Hematopoietic multipotent progenitor cell treated with erythropoietin and hydrocortisone succinate and interleukin-3 and kit ligand, for 15 days (in vitro differentiated cells): ENCODE results near the gene HCLS1.
"Not testable (repeated sequence)": the region's sequence is repeated elsewhere in the genome, so short reads cannot be mapped to it uniquely, and the experiment has no call there.

Experiments
- DNase-seq: peaks from one replicate; pipeline ENCODE4 v3.0.0-alpha.2; 2015; ENCODE audit warnings: low spot score

HCLS1 gene

DNA sequence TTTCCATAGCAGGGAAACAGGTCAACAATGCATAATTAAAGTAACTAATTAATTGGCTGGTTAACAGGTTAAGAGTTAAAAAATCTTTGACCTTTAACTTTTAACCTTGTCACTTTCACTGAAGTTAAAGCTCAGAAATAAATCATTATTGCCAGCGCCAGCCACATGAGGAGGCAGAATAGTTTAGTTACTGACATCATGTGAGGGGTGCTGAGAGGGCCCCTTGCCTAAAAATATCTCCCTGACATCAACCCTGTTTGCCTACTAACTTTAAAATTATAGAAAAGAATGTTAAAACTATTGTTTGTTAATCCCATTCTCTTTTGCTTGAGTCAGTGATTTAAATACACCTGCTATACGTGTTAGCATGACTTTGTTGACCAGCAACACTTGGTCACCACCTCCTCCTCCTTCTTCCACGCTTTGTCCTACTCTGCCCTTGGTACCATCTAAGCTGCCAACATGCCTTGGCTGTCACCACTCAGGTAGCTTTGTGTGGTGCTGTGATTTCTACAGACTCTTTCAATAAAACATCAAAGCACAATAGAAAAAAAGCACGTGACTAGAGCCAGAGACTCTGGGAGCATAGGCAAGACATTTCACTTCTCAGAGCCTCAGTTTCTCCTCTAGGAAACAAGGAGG lies 64.8 kb downstream of the HCLS1 start:
- no peak for DNase-seq

DNA sequence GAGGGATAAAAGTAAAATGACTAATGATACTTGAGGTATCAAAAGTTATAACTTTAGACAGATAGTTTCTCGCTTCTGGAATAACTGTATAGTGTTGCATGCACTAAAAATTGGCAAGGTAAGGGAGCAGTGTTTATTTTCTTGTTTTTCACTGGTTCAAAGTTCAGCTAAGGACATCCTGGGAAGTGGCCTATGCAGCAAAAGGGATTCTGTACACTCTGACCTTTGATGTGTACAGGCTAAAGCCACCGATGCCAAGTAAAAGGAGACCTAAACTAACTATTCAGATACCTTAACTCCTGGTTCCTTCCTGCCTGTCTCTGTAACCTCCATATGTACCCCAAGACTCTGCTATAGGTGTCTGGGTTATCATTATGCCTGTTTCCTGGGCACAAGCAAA lies 65.9 kb downstream of the HCLS1 start:
- no peak for DNase-seq

DNA sequence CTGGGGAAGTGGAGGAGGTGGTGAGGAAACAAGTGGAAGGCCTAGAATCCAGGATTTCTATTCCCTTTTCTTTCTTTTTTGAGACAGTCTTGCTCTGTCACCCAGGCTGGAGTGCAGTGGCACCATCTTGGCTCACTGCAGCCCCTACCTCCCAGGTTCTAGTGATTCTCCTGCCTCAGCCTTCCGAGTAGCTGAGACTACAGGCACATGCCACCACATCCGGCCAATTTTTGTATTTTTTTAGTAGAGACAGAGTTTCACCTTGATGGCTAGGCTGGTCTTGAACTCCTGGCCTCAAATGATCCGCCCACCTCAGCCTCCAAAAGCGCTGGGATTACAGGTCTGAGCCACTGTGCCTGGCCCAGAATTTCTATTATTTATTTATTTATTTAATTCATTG lies 66.9 kb downstream of the HCLS1 start:
- DNase-seq: not testable (repeated sequence)

- DNase-seq: no peak
Observed at GRCh38 chr3:121592856-121593702, 67.6 kb downstream of the HCLS1 start, which contains the start of gene FBXO40. Gene FBXO40, plus strand, starts transcription at chr3:121593379. Its CDS starts 27,197 bp downstream, at chr3:121620576.

DNA sequence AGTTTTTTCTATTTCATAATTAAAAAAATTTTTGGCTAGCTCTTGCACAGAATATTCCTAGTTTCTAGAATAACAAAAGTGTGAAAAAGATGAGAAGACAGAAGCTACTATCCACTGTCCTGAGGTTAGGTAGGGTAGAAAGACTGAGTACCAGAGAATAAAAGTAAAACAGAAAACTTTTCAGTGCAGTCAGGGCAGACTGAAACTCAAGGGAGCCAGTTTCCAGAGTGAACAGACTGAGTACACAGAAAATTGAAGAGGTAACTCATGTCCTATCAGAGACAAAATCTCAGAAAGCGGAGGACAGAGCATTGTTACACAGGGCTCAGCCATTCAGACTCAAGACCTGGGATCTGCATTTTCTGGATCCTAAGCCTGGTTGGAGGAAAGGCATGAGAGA lies 76.3 kb downstream of the HCLS1 start:
- no peak for DNase-seq

- no peak for DNase-seq
Observed at GRCh38 chr3:121581691-121582090, 79.0 kb downstream of the HCLS1 start.
